OCI-LY7 (cell line): ENCODE results near the gene CRELD2.

ENCODE experiments used
- CTCF ChIP-seq: fragments of 200-600 bp; sonication (generic); conservative IDR thresholded peaks from 2 replicates; pipeline ENCODE4 v1.5.1; 2014; ENCODE audit warnings: mild to moderate bottlenecking, antibody characterized with exemption, low read length, moderate library complexity, mixed read lengths
- EZH2phosphoT487 ChIP-seq: fragments of 200-600 bp; sonication (generic); IDR thresholded peaks from 2 replicates; pipeline ENCODE4 v1.6.1; 2018; ENCODE audit warnings: low read depth, borderline replicate concordance, mild to moderate bottlenecking, mixed run types, antibody characterized with exemption, low read length, moderate library complexity, mixed read lengths

- no peak for TF ChIP-seq CTCF
- no peak for TF ChIP-seq EZH2phosphoT487
These were observed 39.5 kb downstream of the CRELD2 start for GRCh38 chr22:49957826-49958365.
